Inferior parietal cortex (tissue), 1 donor: ENCODE measurements around the gene BEND7.

Source experiments
- DNase-seq: peaks from one replicate; pipeline ENCODE4 v3.0.0-alpha.2; 2016; ENCODE audit errors: extremely low spot score

The BEND7 gene

GRCh38 chr10:13521026-13521425 is 7.8 kb downstream of the BEND7 start:
- DNase-seq: no peak

GRCh38 chr10:13520194-13520593 is 8.6 kb downstream of the BEND7 start:
- no peak for DNase-seq

GRCh38 chr10:13518076-13518692 is 10.6 kb downstream of the BEND7 start:
- DNase-seq: no peak

- DNase-seq: no peak
These were observed 11.1 kb downstream of the BEND7 start for GRCh38 chr10:13517675-13518074.

GRCh38 chr10:13516176-13516575 is 12.6 kb downstream of the BEND7 start:
- no peak for DNase-seq

- DNase-seq: no peak
These were observed 13.3 kb downstream of the BEND7 start for GRCh38 chr10:13515467-13515866.

- DNase-seq: no peak
These were observed 14.5 kb downstream of the BEND7 start for GRCh38 chr10:13514296-13514695.

GRCh38 chr10:13512564-13512963 is 16.2 kb downstream of the BEND7 start:
- DNase-seq: no peak

GRCh38 chr10:13511409-13511808 is 17.4 kb downstream of the BEND7 start:
- no peak for DNase-seq

GRCh38 chr10:13505052-13505680 is 23.6 kb downstream of the BEND7 start:
- DNase-seq: no peak

- no peak for DNase-seq
These were observed 24.9 kb downstream of the BEND7 start for GRCh38 chr10:13503745-13504463.

GRCh38 chr10:13502380-13502779 is 26.4 kb downstream of the BEND7 start:
- no peak for DNase-seq

GRCh38 chr10:13500201-13500600 is 28.6 kb downstream of the BEND7 start:
- no peak for DNase-seq

- no peak for DNase-seq
These were observed 29.7 kb downstream of the BEND7 start for GRCh38 chr10:13499150-13499549.

GRCh38 chr10:13496931-13497330 is 31.9 kb downstream of the BEND7 start:
- no peak for DNase-seq

GRCh38 chr10:13496164-13496563 is 32.6 kb downstream of the BEND7 start:
- no peak for DNase-seq

- no peak for DNase-seq
These were observed 36.2 kb downstream of the BEND7 start for GRCh38 chr10:13492493-13493180.

- DNase-seq: no peak
These were observed 37.0 kb downstream of the BEND7 start for GRCh38 chr10:13491747-13492360.

GRCh38 chr10:13490503-13490902 is 38.3 kb downstream of the BEND7 start:
- DNase-seq: no peak

- no peak for DNase-seq
These were observed 39.7 kb downstream of the BEND7 start for GRCh38 chr10:13489035-13489599.

GRCh38 chr10:13485623-13486022 is 43.2 kb downstream of the BEND7 start:
- DNase-seq: no peak

- DNase-seq: no peak
These were observed 44.9 kb downstream of the BEND7 start for GRCh38 chr10:13483951-13484350.
